ENCODE data around the gene RRP15. TPM values are rescaled to one million over a fixed set of nuclear protein-coding genes. Genes with fewer than 3 reads are reported as not detected.

RRP15 gene
- total RNA-seq, 4 donors from 2014 or later: 1.2 to 3.8 (median 2.0) TPM

DNA sequence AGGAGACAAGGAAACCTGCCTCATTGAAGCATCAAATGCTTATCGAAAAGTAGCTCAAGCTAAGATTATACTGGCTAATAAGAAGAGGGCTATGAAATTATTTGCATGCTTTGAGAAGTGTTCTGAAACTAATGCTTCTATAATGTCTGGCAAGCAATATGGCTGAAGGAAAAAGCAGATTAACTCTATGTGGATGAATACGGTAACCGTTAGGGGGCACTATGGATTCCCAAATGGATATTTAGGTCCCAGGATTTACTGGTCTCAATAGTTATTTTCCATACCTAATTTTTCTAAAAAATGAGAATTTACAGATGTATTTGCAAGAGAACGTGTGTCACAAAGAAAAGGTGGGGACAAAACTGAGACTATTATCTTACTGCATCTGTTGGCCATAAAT is 34.6 kb upstream of the RRP15 start:
- in situ Hi-C loops (cut with MboI; ENCODE audit: low pct_ligation_motif_present in 1 of 4, low pct_unique_long_range_greater_than_20kb in 1 of 4, low sequenced_read_pairs in 3 of 4): no loop called here
- Histone ChIP-seq H3K27ac (no peak overlapping the region), H3K36me3 (no peaks in the 10 kb centered on the region), H3K9me3 (no peaks in the 10 kb centered on the region), H3K27me3 (peaks cover 6% of the 10 kb centered on the region), H3K4me3 (no peak overlapping the region), H3K4me1 (no peaks in the 10 kb centered on the region)
- WGBS, 2 donors (ENCODE audit: low coverage in 1 of 2): 74% methylated on average over 4 of the region's 4 CpGs
- DNase-seq: no peak
- TF ChIP-seq, protein P1, sequence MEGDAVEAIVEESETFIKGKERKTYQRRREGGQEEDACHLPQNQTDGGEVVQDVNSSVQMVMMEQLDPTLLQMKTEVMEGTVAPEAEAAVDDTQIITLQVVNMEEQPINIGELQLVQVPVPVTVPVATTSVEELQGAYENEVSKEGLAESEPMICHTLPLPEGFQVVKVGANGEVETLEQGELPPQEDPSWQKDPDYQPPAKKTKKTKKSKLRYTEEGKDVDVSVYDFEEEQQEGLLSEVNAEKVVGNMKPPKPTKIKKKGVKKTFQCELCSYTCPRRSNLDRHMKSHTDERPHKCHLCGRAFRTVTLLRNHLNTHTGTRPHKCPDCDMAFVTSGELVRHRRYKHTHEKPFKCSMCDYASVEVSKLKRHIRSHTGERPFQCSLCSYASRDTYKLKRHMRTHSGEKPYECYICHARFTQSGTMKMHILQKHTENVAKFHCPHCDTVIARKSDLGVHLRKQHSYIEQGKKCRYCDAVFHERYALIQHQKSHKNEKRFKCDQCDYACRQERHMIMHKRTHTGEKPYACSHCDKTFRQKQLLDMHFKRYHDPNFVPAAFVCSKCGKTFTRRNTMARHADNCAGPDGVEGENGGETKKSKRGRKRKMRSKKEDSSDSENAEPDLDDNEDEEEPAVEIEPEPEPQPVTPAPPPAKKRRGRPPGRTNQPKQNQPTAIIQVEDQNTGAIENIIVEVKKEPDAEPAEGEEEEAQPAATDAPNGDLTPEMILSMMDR (IDR thresholded peaks at IDR 0.05): no peak
- TF ChIP-seq POLR2AphosphoS5 (IDR thresholded peaks at IDR 0.05): no peak
- TF ChIP-seq EP300 (IDR thresholded peaks at IDR 0.05; ENCODE audit: low read depth): no peak
- TF ChIP-seq POLR2A (IDR thresholded peaks at IDR 0.05): no peak
- intact Hi-C loops (cut with DNase I; ENCODE audit: low total_unique reads): no loop called here

- in situ Hi-C loops (cut with MboI; ENCODE audit: low pct_ligation_motif_present in 1 of 4, low pct_unique_long_range_greater_than_20kb in 1 of 4, low sequenced_read_pairs in 3 of 4) (no loop called here), intact Hi-C loops (cut with DNase I; ENCODE audit: low total_unique reads) (no loop called here)
- H3K27me3 ChIP-seq: peaks cover 6% of the 10 kb centered on the region
- no peak overlapping the region for H3K27ac ChIP-seq
- no peaks in the 10 kb centered on the region for H3K36me3 ChIP-seq
- H3K4me3 ChIP-seq: no peak overlapping the region
- DNase-seq: no peak
- no peaks in the 10 kb centered on the region for H3K4me1 ChIP-seq
- TF ChIP-seq POLR2A (IDR thresholded peaks at IDR 0.05): no peak
- TF ChIP-seq, protein P1 (IDR thresholded peaks at IDR 0.05): no peak
- TF ChIP-seq EP300 (IDR thresholded peaks at IDR 0.05; ENCODE audit: low read depth): no peak
- TF ChIP-seq POLR2AphosphoS5 (IDR thresholded peaks at IDR 0.05): no peak
- WGBS, 2 donors (ENCODE audit: low coverage in 1 of 2): 35 to 42% methylated on average over 7 to 8 of the region's 8 CpGs
- no peaks in the 10 kb centered on the region for H3K9me3 ChIP-seq
Measured at GRCh38 chr1:218254296-218254946, 30.7 kb upstream of the RRP15 start.

DNA sequence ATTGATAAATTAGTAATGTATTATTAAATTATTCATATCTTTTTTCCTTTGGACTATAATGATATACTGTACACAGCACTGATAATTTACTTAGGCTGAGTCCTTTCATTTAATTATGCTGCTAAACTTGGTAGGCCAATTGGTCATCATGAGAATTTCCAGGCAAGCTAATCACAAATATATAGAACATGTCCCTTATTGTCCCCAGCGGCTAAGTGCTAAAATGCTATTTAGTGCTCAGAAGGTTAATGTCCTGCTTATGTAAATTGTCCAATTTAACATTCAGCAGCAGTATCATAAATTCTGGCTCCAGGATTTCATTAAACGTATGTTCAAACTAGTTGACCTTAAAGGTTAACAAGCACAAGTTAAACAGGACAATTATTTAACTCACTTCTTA is 30.0 kb upstream of the RRP15 start:
- 42 to 47% methylated on average over 2 of the region's 2 CpGs for WGBS, 2 donors (ENCODE audit: low coverage in 1 of 2)
- Histone ChIP-seq H3K36me3 (no peaks in the 10 kb centered on the region), H3K4me1 (no peaks in the 10 kb centered on the region), H3K27ac (no peak overlapping the region), H3K27me3 (peaks cover 6% of the 10 kb centered on the region), H3K9me3 (no peaks in the 10 kb centered on the region), H3K4me3 (no peak overlapping the region)
- intact Hi-C loops (cut with DNase I; ENCODE audit: low total_unique reads): no loop called here
- in situ Hi-C loops (cut with MboI; ENCODE audit: low pct_ligation_motif_present in 1 of 4, low pct_unique_long_range_greater_than_20kb in 1 of 4, low sequenced_read_pairs in 3 of 4): no loop called here
- DNase-seq: no peak
- no peak for TF ChIP-seq EP300 (IDR thresholded peaks at IDR 0.05; ENCODE audit: low read depth)

DNA sequence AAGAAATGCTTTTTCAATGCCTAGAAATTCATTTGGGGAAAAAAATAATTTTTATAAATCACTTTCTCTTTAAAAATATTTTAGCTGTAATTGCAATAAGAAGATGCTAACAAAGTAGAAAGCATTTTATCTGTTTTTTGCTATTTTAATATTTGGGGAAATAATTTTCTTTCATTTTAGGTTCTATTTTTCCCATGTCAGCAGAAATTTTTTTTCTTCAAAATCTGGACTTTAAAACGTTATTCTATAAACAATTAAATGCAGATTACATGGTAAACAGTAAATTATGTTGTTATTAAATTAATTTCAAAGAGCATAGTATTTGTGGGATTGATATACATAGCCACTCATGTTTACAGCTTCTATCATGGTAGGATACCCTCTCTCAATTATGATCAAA is 27.7 kb upstream of the RRP15 start:
- TF ChIP-seq EP300 (IDR thresholded peaks at IDR 0.05; ENCODE audit: low read depth): no peak
- TF ChIP-seq, protein P1 (IDR thresholded peaks at IDR 0.05): no peak
- TF ChIP-seq POLR2AphosphoS5 (IDR thresholded peaks at IDR 0.05): no peak
- TF ChIP-seq POLR2A (IDR thresholded peaks at IDR 0.05): no peak
- intact Hi-C loops (cut with DNase I; ENCODE audit: low total_unique reads) (no loop called here), in situ Hi-C loops (cut with MboI; ENCODE audit: low pct_ligation_motif_present in 1 of 4, low pct_unique_long_range_greater_than_20kb in 1 of 4, low sequenced_read_pairs in 3 of 4) (no loop called here)
- Histone ChIP-seq H3K9me3 (no peaks in the 10 kb centered on the region), H3K4me1 (no peaks in the 10 kb centered on the region), H3K27me3 (peaks cover 3% of the 10 kb centered on the region), H3K36me3 (no peaks in the 10 kb centered on the region), H3K4me3 (no peak overlapping the region), H3K27ac (no peak overlapping the region)
- 7 to 10% methylated on average over 1 of the region's 1 CpG for whole genome bisulfite sequencing, 2 donors (ENCODE audit: low coverage in 1 of 2)
- DNase-seq: no peak

DNA sequence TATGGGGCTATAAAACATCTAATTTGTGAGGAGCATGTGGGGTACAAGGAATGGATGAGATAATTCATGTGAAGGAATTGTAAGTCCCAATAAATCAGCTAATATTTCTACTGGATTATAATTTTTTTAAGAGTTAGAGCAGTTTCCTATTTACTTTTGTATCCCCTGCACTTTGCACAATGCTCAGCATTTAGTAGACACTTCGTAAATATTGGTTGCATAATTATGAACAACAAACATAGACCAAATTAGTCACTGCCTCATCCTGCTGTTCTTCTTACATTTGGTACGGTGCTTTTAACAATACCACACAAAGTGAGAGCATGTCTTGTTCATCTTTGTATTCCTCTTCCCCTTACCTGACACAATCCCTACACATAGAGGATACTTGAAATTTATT is 27.1 kb upstream of the RRP15 start:
- no peak for DNase-seq
- TF ChIP-seq POLR2AphosphoS5 (IDR thresholded peaks at IDR 0.05): no peak
- TF ChIP-seq POLR2A (IDR thresholded peaks at IDR 0.05): no peak
- TF ChIP-seq, protein P1 (IDR thresholded peaks at IDR 0.05): no peak
- no peak for TF ChIP-seq EP300 (IDR thresholded peaks at IDR 0.05; ENCODE audit: low read depth)
- H3K36me3 ChIP-seq: no peaks in the 10 kb centered on the region
- no peaks in the 10 kb centered on the region for H3K27me3 ChIP-seq
- 62 to 63% methylated on average over 2 of the region's 2 CpGs for WGBS, 2 donors (ENCODE audit: low coverage in 1 of 2)
- no peak overlapping the region for H3K27ac ChIP-seq
- H3K4me3 ChIP-seq: no peak overlapping the region
- intact Hi-C loops (cut with DNase I; ENCODE audit: low total_unique reads) (no loop called here), in situ Hi-C loops (cut with MboI; ENCODE audit: low pct_ligation_motif_present in 1 of 4, low pct_unique_long_range_greater_than_20kb in 1 of 4, low sequenced_read_pairs in 3 of 4) (no loop called here)
- H3K4me1 ChIP-seq: no peaks in the 10 kb centered on the region
- no peaks in the 10 kb centered on the region for H3K9me3 ChIP-seq

Data from transverse colon (tissue), 4 donors.